ENCODE data around the gene PTGFRN.
"Not testable (repeated sequence)": the region's sequence is repeated elsewhere in the genome, so short reads cannot be mapped to it uniquely, and the experiment has no call there.

PTGFRN gene

GRCh38 chr1:116945996-116946395, 36.3 kb downstream of the PTGFRN start:
- no peak for FAIRE-seq

DNA sequence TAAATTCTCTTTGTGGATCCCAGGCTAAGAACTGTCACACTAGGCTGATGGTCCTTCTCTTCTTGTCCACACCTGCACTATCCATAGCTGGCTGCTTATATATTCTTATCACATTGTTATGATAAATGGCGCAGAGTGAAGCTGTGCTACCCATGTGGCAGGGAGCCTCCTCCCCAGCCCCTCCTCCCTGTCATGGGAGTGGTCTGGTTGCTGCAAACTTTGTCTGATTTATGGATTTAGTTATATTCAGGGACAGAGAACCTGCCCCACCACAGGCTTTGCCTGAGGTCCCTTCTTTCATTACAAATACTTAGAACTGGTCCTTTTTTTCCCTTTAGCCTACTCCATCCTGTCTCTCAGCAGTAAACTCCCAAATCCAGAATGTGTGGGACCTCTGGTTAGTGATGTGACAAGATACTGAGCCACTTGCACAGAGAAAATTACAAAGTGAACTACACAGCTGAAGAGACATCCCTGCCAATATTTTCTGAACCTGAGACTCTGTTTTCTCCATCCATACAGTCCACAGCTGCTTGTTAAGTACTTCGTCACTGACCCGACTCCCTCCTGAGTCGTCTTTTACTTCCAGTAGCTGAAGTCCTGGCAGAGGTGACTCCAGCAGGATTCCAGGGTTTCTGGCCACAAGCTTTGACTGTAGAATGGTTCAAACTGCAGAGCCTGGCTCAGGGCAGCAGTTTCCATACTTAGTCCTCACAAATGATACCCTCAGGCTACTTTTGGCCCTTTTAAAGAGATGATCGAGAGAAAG, 37.6 kb downstream of the PTGFRN start:
- FAIRE-seq: no peak

GRCh38 chr1:116948046-116948445, 38.3 kb downstream of the PTGFRN start:
- no peak for FAIRE-seq

- no peak for FAIRE-seq
Observed at GRCh38 chr1:116948642-116949041, 38.9 kb downstream of the PTGFRN start.

DNA sequence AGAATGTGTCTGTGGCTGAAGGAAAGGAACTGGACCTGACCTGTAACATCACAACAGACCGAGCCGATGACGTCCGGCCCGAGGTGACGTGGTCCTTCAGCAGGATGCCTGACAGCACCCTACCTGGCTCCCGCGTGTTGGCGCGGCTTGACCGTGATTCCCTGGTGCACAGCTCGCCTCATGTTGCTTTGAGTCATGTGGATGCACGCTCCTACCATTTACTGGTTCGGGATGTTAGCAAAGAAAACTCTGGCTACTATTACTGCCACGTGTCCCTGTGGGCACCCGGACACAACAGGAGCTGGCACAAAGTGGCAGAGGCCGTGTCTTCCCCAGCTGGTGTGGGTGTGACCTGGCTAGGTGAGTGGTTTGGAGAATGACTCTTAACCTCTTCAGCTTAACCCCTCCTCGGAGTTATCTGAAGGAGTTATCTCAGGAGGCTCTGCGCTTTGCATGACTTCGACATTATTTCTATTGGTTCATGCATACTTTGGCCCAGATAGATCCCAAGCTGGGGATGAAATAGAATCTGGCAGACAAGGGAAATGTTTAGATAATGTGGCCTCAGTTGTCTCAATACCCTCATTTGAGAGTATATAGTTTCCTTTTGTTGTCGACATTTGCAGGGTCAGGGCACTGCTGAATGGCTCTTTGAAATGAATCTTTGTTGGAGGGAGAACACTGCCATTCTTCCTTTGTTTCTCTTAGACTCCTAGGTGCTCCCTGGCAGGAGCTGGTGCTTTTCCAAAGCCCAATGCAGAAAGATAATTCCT, 39.7 kb downstream of the PTGFRN start:
- no peak for FAIRE-seq

GRCh38 chr1:116950517-116951199, 40.9 kb downstream of the PTGFRN start:
- no peak for FAIRE-seq

DNA sequence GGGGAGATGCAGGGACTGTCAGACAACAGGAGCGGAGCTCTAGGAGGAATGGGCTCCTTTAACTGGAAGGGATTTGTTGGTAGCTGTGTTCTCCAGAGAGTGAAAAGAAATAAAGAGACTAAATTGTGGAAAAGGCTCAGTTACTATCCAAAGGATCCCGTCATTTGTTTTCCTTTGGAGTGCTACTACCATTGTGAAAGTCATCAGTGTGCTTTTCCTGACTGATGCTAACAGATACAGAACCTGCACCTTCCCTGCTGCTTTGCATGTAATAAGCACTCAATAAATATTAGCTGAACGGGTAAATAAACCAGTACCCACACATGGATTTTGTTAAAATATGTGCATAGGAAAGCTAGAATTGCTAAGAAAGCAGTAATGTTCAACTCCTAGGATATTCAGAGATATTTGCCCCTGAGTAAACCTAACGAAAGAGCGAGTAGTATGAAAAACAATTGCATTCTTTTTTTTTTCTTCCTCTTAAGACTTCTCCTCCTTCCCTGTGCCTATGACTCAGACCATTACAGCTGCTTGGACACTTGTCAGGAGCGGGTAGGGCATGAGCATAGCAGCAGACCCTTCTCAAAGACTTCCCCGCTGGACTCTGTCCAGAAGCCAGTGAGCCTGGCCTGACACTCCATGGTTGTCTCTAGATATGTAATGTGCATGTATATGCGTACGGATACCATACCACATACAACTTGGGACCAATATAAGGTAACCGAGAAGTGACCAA, 41.7 kb downstream of the PTGFRN start:
- no peak for FAIRE-seq

GRCh38 chr1:116952738-116953275, 43.1 kb downstream of the PTGFRN start:
- FAIRE-seq: no peak

- FAIRE-seq: no peak
Observed at GRCh38 chr1:116954440-116954839, 44.7 kb downstream of the PTGFRN start.

- no peak for FAIRE-seq
Observed at GRCh38 chr1:116956378-116956777, 46.7 kb downstream of the PTGFRN start.

DNA sequence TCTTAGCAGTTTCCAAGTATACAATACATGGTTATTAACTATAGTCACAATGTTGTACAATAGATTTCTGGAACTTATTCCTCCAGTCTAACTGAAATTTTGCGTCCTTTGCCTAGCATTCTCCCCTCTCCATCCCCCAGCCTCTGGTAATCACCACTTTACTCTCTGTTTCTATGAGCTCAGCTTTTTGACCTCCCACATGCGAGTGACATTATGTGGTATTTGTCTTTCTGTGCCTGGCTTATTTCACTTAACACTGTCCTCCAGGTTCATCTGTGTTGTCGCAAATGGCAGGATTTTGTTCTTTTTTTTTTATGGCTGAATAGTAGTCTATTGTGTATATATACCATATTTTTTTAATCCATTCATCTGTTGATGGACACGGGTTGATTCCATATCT, 47.9 kb downstream of the PTGFRN start:
- no peak for FAIRE-seq

- FAIRE-seq: no peak
Observed at GRCh38 chr1:116958110-116958509, 48.4 kb downstream of the PTGFRN start.

DNA sequence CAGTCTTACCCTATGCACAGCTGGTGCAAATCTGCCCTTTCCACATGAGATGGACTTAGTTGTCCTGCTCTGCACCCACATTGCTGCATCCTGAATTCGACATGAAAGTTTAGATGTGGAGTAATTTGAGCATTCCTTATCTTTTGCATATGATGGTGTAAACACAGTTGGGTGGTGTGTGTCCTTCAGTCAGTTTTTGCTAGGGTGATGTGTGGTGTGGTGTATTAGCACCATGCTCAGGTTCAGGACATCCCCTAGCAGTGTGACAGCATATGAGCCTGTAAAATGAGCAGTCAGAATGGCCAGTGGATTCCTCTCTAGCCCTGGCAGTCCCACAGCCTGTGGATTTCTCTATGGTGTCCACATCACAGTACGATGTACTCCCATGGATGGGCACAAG, 49.3 kb downstream of the PTGFRN start:
- no peak for FAIRE-seq

GRCh38 chr1:116961606-116962005, 51.9 kb downstream of the PTGFRN start:
- no peak for FAIRE-seq

GRCh38 chr1:116962987-116963639, 53.4 kb downstream of the PTGFRN start:
- FAIRE-seq: no peak

- FAIRE-seq: no peak
Observed at GRCh38 chr1:116966791-116967190, 57.1 kb downstream of the PTGFRN start.

DNA sequence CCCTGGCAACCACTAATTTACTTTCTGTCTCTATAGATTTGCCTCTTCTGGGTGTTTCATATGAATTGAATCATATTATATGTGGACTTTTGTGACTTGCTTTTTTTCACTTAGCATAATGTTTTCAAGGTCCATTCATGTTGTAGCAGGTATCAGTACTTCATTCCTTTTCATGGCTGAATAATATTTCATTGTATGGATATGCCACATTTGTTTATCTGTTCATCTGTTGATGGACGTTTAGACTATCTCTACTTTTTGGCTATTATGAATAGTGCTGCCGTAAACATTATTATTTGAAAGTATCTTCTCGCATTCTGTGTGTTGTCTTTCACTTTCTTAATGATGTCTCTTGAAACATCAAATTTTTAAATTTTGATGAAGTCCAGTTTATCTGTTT, 59.0 kb downstream of the PTGFRN start:
- FAIRE-seq: no peak

- FAIRE-seq: no peak
Observed at GRCh38 chr1:116971258-116971860, 61.6 kb downstream of the PTGFRN start.

GRCh38 chr1:116971965-116972673, 62.4 kb downstream of the PTGFRN start:
- no peak for FAIRE-seq

GRCh38 chr1:116972674-116973030, 62.9 kb downstream of the PTGFRN start:
- FAIRE-seq: no peak

DNA sequence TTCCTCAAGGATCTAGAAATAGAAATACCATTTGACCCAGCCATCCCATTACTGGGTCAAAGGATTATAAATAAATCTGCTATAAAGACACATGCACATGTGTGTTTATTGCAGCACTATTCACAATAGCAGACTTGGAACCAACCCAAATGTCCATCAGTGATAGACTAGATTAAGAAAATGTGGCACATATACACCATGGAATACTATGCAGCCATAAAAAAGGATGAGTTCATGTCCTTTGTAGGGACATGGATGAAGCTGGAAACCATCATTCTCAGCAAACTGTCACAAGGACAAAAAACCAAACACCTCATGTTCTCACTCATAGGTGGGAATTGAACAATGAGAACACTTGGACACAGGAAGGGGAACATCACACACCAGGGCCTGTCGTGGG, 70.6 kb downstream of the PTGFRN start:
- not testable (repeated sequence) for FAIRE-seq
